B cell (primary cell): ENCODE measurements around the gene GDPD2.

Source experiments
- EZH2 ChIP-seq: IDR thresholded peaks from 2 replicates; pipeline ENCODE4 v1.6.1; 2012; ENCODE audit warnings: borderline replicate concordance, low read depth, mild to moderate bottlenecking, moderate library complexity, low read length; ENCODE audit not compliant: insufficient read depth, poor library complexity, severe bottlenecking
- TF ChIP-seq, protein P1 (sequence below): fragments of 200-600 bp; IDR thresholded peaks from one replicate; pipeline ENCODE4 v1.8.0; 2022; ENCODE audit warnings: antibody characterized with exemption, mild to moderate bottlenecking

DNA sequence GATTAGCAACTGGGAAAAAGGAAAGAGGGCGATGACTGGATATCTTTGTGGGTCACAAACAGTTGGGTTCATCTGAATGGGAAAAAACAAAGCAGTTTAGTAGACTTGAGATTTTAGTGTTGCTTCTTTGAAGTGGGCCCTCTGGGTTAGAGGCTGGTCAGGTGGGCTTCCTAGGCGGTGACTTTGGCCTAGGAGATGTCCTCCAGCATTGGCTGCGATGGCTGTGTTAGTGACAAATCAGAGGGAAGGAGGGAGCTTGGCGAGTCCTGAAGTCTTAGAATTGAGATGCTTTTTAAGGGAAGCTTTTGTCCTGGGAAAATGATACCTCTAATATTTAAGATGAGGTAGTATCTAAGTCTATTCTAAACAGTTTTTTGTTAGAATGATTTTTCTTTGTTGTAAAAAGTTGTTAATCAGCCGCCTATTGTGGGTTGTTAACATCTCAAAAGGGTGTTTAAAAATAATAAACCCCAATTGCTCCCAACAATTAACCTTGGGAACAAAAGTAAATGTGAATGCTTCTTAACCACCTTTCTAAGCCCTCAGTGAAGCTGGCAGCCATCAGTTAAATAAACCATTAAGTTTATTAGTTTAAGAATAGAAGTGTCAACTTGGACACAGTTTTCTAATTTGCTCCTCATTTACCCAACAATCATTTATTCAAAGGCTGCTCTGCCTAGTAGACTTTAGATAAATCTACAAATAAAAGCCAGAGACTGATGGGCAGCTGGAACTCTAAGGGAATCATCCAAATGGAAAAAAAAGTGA, 53.2 kb downstream of the GDPD2 start:
- TF ChIP-seq EZH2, result no peak
- TF ChIP-seq, protein P1, sequence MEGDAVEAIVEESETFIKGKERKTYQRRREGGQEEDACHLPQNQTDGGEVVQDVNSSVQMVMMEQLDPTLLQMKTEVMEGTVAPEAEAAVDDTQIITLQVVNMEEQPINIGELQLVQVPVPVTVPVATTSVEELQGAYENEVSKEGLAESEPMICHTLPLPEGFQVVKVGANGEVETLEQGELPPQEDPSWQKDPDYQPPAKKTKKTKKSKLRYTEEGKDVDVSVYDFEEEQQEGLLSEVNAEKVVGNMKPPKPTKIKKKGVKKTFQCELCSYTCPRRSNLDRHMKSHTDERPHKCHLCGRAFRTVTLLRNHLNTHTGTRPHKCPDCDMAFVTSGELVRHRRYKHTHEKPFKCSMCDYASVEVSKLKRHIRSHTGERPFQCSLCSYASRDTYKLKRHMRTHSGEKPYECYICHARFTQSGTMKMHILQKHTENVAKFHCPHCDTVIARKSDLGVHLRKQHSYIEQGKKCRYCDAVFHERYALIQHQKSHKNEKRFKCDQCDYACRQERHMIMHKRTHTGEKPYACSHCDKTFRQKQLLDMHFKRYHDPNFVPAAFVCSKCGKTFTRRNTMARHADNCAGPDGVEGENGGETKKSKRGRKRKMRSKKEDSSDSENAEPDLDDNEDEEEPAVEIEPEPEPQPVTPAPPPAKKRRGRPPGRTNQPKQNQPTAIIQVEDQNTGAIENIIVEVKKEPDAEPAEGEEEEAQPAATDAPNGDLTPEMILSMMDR, result no peak
